ENCODE measurements around the gene CFTR.
"Not testable (repeated sequence)": the region's sequence is repeated elsewhere in the genome, so short reads cannot be mapped to it uniquely, and the experiment has no call there.

Gene CFTR

GRCh38 chr7:117502331-117502730 lies 22.5 kb downstream of the CFTR start:
- no peak for DNase-seq

GRCh38 chr7:117505238-117505637 lies 25.4 kb downstream of the CFTR start:
- DNase-seq: no peak

DNA sequence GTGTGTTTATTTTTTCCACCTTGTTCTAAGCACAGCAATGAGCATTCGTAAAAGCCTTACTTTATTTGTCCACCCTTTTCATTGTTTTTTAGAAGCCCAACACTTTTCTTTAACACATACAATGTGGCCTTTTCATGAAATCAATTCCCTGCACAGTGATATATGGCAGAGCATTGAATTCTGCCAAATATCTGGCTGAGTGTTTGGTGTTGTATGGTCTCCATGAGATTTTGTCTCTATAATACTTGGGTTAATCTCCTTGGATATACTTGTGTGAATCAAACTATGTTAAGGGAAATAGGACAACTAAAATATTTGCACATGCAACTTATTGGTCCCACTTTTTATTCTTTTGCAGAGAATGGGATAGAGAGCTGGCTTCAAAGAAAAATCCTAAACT lies 28.9 kb downstream of the CFTR start:
- DNase-seq: no peak

GRCh38 chr7:117517194-117517593 lies 37.4 kb downstream of the CFTR start:
- DNase-seq: not testable (repeated sequence)

- DNase-seq: no peak
These were observed 50.6 kb downstream of the CFTR start for GRCh38 chr7:117530390-117530789.

DNA sequence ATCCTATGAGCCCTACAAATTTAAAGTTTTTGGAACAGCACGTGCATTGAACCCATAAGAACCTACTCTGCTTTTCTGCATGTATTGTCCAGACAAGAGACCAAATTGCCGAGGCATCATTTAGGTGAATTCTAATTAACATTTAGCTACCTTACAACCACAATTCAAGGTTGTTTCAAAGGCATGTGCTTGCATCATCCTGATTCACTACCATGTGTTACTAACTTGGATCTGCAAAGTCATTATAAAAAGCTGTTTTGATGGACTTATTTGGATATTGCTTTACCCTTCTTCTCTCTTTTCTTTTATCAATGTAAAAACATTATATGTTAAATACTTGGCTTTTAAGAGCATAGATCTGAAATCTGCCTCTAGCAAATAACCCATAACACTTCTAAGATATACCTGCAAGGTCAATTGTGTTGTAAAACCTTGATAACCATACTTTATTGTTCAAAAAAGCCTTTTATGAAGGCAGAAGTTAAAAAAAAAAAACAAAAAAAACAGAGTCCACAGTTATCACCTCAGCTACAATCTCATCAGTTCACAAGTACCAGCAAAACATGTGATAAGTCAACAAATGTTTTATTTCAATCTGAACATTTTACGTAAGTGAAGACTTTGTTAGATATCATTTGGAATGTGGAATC lies 51.9 kb downstream of the CFTR start:
- no peak for DNase-seq

GRCh38 chr7:117538053-117538452 lies 58.2 kb downstream of the CFTR start:
- DNase-seq: no peak

GRCh38 chr7:117544061-117544460 lies 64.2 kb downstream of the CFTR start:
- no peak for DNase-seq

- DNase-seq: no peak
These were observed 68.2 kb downstream of the CFTR start for GRCh38 chr7:117548035-117548434.

- no peak for DNase-seq
These were observed 70.8 kb downstream of the CFTR start for GRCh38 chr7:117550625-117551024.

DNA sequence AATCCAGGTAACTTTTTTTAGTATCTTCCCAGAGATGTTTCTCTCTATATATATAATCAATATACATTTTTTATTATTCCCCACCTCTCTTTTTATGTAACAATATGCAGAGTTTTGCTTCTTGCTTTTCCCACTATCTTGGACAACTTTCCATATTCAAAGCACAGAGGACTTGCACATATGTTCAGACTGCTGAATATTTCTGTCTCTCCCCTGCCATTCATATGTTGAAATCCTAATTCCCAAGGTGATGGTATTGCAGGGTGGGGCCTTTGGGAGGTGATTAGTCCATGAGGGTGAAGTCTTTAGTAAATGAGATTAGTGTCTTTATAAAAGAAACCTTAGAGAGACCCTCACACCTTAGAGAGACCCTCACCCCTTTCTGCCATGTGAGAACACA lies 72.8 kb downstream of the CFTR start:
- no peak for DNase-seq

GRCh38 chr7:117555260-117555659 lies 75.4 kb downstream of the CFTR start:
- DNase-seq: no peak

GRCh38 chr7:117559391-117559790 lies 79.6 kb downstream of the CFTR start:
- no peak for DNase-seq

- DNase-seq: no peak
These were observed 80.2 kb downstream of the CFTR start for GRCh38 chr7:117560030-117560429.

GRCh38 chr7:117562759-117563158 lies 82.9 kb downstream of the CFTR start:
- no peak for DNase-seq

- DNase-seq: no peak
These were observed 84.3 kb downstream of the CFTR start for GRCh38 chr7:117564080-117564479.

GRCh38 chr7:117564627-117565026 lies 84.8 kb downstream of the CFTR start:
- no peak for DNase-seq

DNA sequence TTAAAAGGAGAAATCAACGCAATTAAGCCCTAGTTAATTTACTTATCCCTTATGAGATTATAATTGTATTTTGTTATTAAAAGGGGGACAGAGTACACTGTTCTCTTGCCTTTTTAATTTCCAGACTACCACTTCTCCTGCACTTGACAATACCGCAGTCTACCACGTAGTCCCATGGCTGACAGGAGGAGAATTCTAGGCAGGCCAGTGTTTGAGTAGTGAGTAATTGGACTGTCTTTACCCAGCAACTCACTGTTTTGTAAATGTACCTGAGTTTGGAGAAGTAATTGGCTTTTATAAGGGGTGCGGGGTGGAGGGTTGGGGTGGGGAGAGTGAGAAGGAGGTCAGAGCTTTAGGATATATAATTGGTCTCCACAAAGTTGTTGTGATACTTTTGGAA lies 85.4 kb downstream of the CFTR start:
- DNase-seq: no peak

- DNase-seq: no peak
These were observed 88.0 kb downstream of the CFTR start for GRCh38 chr7:117567781-117568180.

GRCh38 chr7:117572856-117573620 lies 93.2 kb downstream of the CFTR start:
- no peak for DNase-seq

DNA sequence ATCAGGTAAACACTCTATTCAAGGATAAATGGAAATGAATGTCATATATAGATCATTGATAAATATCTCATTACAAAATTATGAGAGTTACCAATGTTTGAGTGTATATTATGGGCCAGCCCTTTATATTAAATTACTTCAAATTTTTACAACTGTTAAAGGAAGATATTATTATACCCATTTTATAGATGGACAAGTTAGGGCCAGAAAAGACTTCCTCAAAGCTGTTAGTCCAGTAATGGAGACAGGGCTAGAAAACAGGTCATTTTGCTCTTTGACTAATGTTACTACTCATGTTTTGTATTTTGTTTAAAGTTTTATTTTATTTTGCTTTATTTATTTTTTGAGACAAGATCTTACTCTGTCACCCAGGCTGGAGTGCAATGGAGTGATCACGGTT lies 101.6 kb downstream of the CFTR start:
- DNase-seq: no peak

GRCh38 chr7:117582219-117582704 lies 102.4 kb downstream of the CFTR start:
- no peak for DNase-seq

GRCh38 chr7:117587931-117588330 lies 108.1 kb downstream of the CFTR start:
- no peak for DNase-seq

DNA sequence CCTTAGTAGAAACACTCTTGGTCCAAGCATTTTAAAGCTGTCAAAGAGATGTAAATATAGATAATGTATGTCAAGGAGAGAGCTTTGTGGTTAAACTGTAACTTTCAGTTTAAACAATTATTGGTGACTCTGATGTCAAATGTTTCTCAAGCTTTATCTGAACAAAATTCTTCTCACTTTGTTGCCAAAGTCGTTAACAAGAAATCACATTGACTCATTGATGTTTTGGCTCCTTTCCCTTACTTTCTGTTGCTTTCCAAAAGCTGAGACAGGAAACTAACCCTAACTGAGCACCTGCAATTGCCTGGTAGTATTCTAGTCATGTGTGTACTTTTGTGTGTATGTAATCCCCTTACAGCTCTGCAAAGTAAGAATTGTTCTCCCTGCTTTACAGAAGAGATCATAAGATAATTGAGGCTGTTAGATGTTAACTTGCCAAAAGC lies 108.5 kb downstream of the CFTR start:
- no peak for DNase-seq

DNA sequence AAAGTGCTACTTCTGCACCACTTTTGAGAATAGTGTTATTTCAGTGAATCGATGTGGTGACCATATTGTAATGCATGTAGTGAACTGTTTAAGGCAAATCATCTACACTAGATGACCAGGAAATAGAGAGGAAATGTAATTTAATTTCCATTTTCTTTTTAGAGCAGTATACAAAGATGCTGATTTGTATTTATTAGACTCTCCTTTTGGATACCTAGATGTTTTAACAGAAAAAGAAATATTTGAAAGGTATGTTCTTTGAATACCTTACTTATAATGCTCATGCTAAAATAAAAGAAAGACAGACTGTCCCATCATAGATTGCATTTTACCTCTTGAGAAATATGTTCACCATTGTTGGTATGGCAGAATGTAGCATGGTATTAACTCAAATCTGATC lies 110.4 kb downstream of the CFTR start:
- no peak for DNase-seq
